Neural progenitor cell (in vitro differentiated cells): ENCODE data around the gene KRT80. TPM values are rescaled to one million over a fixed set of nuclear protein-coding genes. Genes with fewer than 3 reads are reported as not detected.

Source experiments
- DNase-seq: peaks from one replicate; pipeline ENCODE4 v3.0.0-alpha.2; 2016; ENCODE audit warnings: low spot score
- H2AFZ ChIP-seq: fragments of 200-600 bp; sonication (generic); replicated peaks from 2 replicates; pipeline ENCODE4 v1.6.1; 2016; ENCODE audit warnings: antibody characterized with exemption
- H3F3A ChIP-seq: fragments of 200-600 bp; sonication (generic); 2 replicates; pipeline ENCODE4 v1.6.1; 2016; ENCODE audit warnings: antibody characterized with exemption, low read depth
- H3K27ac ChIP-seq: fragments of 200-600 bp; sonication (generic); 2 replicates; pipeline ENCODE4 v1.5.1; 2016; ENCODE audit warnings: mild to moderate bottlenecking
- H3K27me3 ChIP-seq: fragments of 200-600 bp; sonication (generic); 2 replicates; pipeline ENCODE4 v1.6.1; 2016; ENCODE audit warnings: mild to moderate bottlenecking, moderate library complexity
- H3K36me3 ChIP-seq: fragments of 200-600 bp; sonication (generic); 2 replicates; pipeline ENCODE4 v1.5.1; 2016
- H3K4me1 ChIP-seq: fragments of 200-600 bp; sonication (generic); 2 replicates; pipeline ENCODE4 v1.6.1; 2016; ENCODE audit warnings: mixed run types
- H3K4me2 ChIP-seq: fragments of 200-600 bp; sonication (generic); 2 replicates; pipeline ENCODE4 v1.6.1; 2016
- H3K4me3 ChIP-seq: fragments of 200-600 bp; sonication (generic); 2 replicates; pipeline ENCODE4 v1.5.1; 2016
- H3K79me2 ChIP-seq: fragments of 200-600 bp; sonication (generic); 2 replicates; pipeline ENCODE4 v1.6.1; 2016; ENCODE audit warnings: low read depth
- H3K9ac ChIP-seq: fragments of 200-600 bp; sonication (generic); 2 replicates; pipeline ENCODE4 v1.6.1; 2016
- H3K9me3 ChIP-seq: fragments of 200-600 bp; sonication (generic); 2 replicates; pipeline ENCODE4 v1.5.1; 2016; ENCODE audit warnings: low read depth
- H4K20me1 ChIP-seq: fragments of 200-600 bp; sonication (generic); 2 replicates; pipeline ENCODE4 v1.6.1; 2016; ENCODE audit warnings: low read depth
- H3K27ac Mint-ChIP-seq: 3 replicates; pipeline ENCODE4 v1.8.0; 2021; ENCODE audit warnings: mixed read lengths
- H3K27me3 Mint-ChIP-seq: 2 replicates; pipeline ENCODE4 v1.8.0; 2022; ENCODE audit warnings: low read depth, mild to moderate bottlenecking, inconsistent platforms, moderate library complexity, mixed read lengths; ENCODE audit not compliant: insufficient read depth
- H3K36me3 Mint-ChIP-seq: 3 replicates; pipeline ENCODE4 v1.8.0; 2021; ENCODE audit warnings: mixed read lengths
- H3K4me1 Mint-ChIP-seq: 3 replicates; pipeline ENCODE4 v1.8.0; 2021; ENCODE audit warnings: mixed read lengths
- H3K4me3 Mint-ChIP-seq: 3 replicates; pipeline ENCODE4 v1.8.0; 2021; ENCODE audit warnings: mild to moderate bottlenecking, moderate library complexity, mixed read lengths
- H3K9me3 Mint-ChIP-seq: 3 replicates; pipeline ENCODE4 v1.8.0; 2020; ENCODE audit warnings: mixed read lengths
- EZH2 ChIP-seq: fragments of 200-600 bp; sonication (generic); IDR thresholded peaks from 2 replicates; pipeline ENCODE4 v1.6.1; 2017; ENCODE audit warnings: antibody characterized with exemption, mild to moderate bottlenecking, moderate library complexity
- EZH2phosphoT487 ChIP-seq: fragments of 200-600 bp; sonication (generic); IDR thresholded peaks from 2 replicates; pipeline ENCODE4 v1.6.1; 2017; ENCODE audit warnings: antibody characterized with exemption
- total RNA-seq: library from RNA; depleted of rRNA; stranded (reverse); fragments of >200 nt; gene quantifications from 2 replicates; pipeline ENCODE4 v1.2.3, GENCODE V29; 2015; ENCODE audit warnings: low replicate concordance
- TF ChIP-seq, protein P1 (sequence below): fragments of 200-600 bp; sonication (generic); IDR thresholded peaks from 2 replicates; pipeline ENCODE4 v1.5.1; 2017; ENCODE audit warnings: antibody characterized with exemption, mild to moderate bottlenecking

KRT80 gene
- total RNA-seq, 1 donor from 2014 or later = not detected

DNA sequence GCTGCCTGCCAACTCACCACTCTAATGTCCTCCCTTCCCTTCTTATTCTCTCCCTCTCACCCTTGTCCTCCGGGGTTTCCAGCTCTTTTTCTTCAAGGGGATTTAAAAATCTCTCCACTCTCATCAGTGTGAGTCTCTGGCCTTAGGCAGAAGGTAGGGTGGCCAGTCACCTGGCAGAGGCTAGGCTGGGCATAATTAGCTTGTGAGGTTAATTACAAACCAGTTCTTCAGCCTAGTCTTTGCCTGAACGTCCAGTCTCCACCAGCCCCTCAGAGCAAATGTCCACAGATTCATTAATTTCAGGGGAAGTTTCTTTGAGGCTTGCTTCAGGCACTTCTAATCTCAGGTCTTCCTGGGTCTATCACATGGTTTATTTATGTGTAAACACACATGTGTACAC, 48.0 kb upstream of the KRT80 start:
- no peaks in the 10 kb centered on the region for H3K4me1 ChIP-seq
- H3K4me3 ChIP-seq = no peak overlapping the region
- H3K4me3 Mint-ChIP-seq = no peak overlapping the region

DNA sequence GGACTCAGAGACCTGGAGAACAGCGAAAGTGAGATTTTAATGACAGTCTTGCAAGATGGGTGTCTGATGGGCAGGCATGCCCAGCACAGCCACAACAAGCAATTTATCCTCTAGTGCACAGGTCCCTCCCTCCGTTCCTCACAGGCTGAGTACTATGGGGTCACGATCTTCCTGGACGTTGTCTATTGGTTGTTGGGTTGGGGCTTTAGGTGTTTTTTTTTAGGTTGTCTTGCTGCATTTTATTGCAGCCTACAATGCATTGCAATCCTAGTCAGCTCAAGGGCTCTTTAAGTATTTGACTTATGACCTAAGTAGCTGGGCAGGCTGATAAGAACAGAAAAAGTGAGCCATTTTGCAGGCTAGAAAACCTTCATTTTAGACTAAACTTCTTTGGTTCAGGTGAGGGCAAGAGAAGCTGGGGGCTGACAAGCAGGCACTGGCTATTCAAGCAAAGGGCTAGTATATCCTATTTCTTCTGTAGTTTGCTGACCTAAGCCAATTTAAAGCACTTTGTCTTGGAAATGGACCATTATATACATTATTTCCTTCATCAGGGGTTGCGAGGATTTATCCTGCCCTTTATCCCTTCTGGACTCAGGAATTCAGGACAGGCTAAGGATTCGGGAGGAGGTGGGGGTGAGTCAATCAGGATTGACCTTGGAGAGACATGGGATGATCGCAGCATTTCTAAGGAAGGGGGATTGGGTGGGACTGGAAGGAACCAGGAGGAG, 47.3 kb upstream of the KRT80 start:
- Histone ChIP-seq H3K9me3 (no peaks in the 10 kb centered on the region), H3K27me3 (peaks cover 16% of the 10 kb centered on the region), H3K4me1 (no peaks in the 10 kb centered on the region), H3K9ac (no peak overlapping the region), H3K27ac (no peak overlapping the region), H3K79me2 (no peaks in the 10 kb centered on the region), H4K20me1 (no peaks in the 10 kb centered on the region), H3F3A (no peaks in the 10 kb centered on the region), H3K4me2 (no peak overlapping the region), H2AFZ (no peak overlapping the region), H3K36me3 (no peaks in the 10 kb centered on the region), H3K4me3 (no peak overlapping the region)
- Mint-ChIP-seq H3K4me3 (no peak overlapping the region), H3K4me1 (peaks cover 39% of the 10 kb centered on the region), H3K27ac (peak overlapping the region; percentile 46), H3K27me3 (peaks cover 18% of the 10 kb centered on the region), H3K9me3 (no peaks in the 10 kb centered on the region), H3K36me3 (no peaks in the 10 kb centered on the region)
- no peak for TF ChIP-seq EZH2phosphoT487
- TF ChIP-seq, protein P1, sequence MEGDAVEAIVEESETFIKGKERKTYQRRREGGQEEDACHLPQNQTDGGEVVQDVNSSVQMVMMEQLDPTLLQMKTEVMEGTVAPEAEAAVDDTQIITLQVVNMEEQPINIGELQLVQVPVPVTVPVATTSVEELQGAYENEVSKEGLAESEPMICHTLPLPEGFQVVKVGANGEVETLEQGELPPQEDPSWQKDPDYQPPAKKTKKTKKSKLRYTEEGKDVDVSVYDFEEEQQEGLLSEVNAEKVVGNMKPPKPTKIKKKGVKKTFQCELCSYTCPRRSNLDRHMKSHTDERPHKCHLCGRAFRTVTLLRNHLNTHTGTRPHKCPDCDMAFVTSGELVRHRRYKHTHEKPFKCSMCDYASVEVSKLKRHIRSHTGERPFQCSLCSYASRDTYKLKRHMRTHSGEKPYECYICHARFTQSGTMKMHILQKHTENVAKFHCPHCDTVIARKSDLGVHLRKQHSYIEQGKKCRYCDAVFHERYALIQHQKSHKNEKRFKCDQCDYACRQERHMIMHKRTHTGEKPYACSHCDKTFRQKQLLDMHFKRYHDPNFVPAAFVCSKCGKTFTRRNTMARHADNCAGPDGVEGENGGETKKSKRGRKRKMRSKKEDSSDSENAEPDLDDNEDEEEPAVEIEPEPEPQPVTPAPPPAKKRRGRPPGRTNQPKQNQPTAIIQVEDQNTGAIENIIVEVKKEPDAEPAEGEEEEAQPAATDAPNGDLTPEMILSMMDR = no peak
- no peak for TF ChIP-seq EZH2
- no peak for DNase-seq

More for the DNA sequence above, 48.0 kb upstream of the KRT80 start:
- peak overlapping the region; percentile 72 for H3K27ac Mint-ChIP-seq
- no peaks in the 10 kb centered on the region for H3K9me3 Mint-ChIP-seq
- Histone ChIP-seq H3K27ac (no peak overlapping the region), H3K9me3 (no peaks in the 10 kb centered on the region), H2AFZ (no peak overlapping the region), H3K4me2 (no peak overlapping the region), H4K20me1 (no peaks in the 10 kb centered on the region), H3K79me2 (no peaks in the 10 kb centered on the region), H3K36me3 (no peaks in the 10 kb centered on the region), H3F3A (no peaks in the 10 kb centered on the region), H3K27me3 (peaks cover 9% of the 10 kb centered on the region), H3K9ac (no peak overlapping the region)
- H3K27me3 Mint-ChIP-seq = peaks cover 13% of the 10 kb centered on the region
- H3K4me1 Mint-ChIP-seq = peaks cover 42% of the 10 kb centered on the region
- TF ChIP-seq, protein P1 = no peak
- TF ChIP-seq EZH2phosphoT487 (no peak), EZH2 (no peak)
- no peak for DNase-seq
- no peaks in the 10 kb centered on the region for H3K36me3 Mint-ChIP-seq

DNA sequence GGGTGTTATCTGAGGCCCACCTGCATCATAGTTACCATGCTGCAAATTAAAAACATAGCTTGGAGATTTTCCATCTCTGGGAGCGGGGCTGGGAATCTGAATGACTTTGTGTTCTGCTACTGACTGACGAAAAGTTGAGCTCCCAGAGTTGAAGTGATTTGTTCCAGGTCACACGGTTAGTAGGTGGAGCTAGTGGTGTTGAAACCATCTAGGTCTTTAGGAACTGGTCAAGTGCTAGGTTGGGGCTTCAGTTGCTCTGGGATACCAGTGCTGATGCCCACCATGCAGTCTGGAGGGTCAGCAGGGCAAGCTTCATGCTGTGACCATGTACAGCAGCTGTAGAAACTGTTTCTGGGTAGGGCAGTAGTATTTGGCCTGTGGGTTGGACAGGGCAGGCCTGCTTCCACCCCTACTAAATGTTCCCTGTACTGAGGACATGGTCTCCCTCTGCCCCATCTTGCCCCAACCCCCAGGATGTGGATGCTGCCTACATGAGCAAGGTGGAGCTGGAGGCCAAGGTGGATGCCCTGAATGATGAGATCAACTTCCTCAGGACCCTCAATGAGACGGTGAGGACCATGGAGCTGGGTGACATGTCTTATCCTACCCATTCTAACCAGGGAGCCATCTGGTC, 46.5 kb upstream of the KRT80 start:
- Histone ChIP-seq H3K4me2 (no peak overlapping the region), H3K27ac (no peak overlapping the region), H3K36me3 (no peaks in the 10 kb centered on the region), H3K9me3 (no peaks in the 10 kb centered on the region), H2AFZ (no peak overlapping the region), H3K79me2 (no peaks in the 10 kb centered on the region), H4K20me1 (no peaks in the 10 kb centered on the region), H3K9ac (no peak overlapping the region), H3F3A (peaks cover 5% of the 10 kb centered on the region), H3K4me1 (peaks cover 4% of the 10 kb centered on the region), H3K27me3 (peaks cover 24% of the 10 kb centered on the region), H3K4me3 (no peak overlapping the region)
- Mint-ChIP-seq H3K4me1 (peaks cover 36% of the 10 kb centered on the region), H3K27me3 (peaks cover 22% of the 10 kb centered on the region), H3K36me3 (no peaks in the 10 kb centered on the region), H3K27ac (peak overlapping the region; percentile 22), H3K9me3 (no peaks in the 10 kb centered on the region), H3K4me3 (no peak overlapping the region)
- TF ChIP-seq EZH2phosphoT487 (no peak), EZH2 (no peak)
- TF ChIP-seq, protein P1 = no peak
- no peak for DNase-seq
